ENCODE measurements around the gene PIGT. TPM values are rescaled to one million over a fixed set of nuclear protein-coding genes. Genes with fewer than 3 reads are reported as not detected.
A peak's percentile ranks its signal among the peaks of the same experiment; 100 is the strongest.

Gene PIGT
- total and polyA plus RNA-seq, 4 experiments from 2014 or later, result 81.9 to 92.2 (median 85.1) TPM

DNA sequence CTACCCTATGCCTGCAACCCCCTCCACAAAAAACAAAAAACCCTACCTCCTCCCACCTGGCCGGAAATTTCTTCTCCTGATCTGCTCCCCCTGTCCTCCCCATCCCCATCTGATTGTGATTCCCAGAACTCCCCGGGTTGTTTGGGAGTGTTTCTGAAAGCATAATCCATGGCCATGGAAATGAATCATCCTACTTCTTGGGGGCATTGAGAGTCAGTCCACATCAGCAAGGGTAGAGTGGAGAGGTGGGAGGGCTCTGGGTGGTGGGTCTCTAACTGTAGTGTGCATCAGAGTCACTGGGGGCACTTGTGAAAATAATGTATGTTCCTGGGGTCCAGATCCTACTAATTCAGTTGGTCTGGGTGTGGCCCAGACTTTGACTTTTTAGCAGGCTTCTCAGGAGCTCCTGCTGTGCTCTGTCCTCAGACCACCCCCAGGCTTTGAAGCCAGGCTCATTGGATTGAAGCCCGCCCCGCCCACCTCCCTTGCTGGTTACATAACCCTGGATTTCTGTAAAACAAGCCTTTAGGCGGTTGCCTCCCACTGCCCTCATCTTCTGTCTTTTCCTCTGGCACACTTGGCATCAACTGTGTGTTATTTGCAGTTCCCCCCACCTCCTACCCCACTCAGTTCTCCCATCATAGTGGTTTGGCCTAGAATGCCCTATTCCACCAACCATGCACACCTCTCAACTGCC, 10.5 kb downstream of the PIGT start:
- peaks cover 0 to 2% (median 0%) of the 10 kb centered on the region in 4 donors for H3K4me1 Mint-ChIP-seq
- Histone ChIP-seq H3K4me3 (ENCODE audit: low read length in 2 of 2) (no peak overlapping the region), H3K27ac (ENCODE audit: low read depth, low read length) (no peak overlapping the region), H3K4me1 (ENCODE audit: insufficient read depth, low read length) (no peaks in the 10 kb centered on the region), H3K9me3 (ENCODE audit: control insufficient read depth in 1 of 2, low read length in 2 of 2) (no peaks in the 10 kb centered on the region), H3K27me3 (ENCODE audit: insufficient read depth, low read length) (no peaks in the 10 kb centered on the region), H3K36me3 (ENCODE audit: insufficient read depth, low read length) (peaks cover 42% of the 10 kb centered on the region)
- no peak overlapping the region for H3K4me3 Mint-ChIP-seq
- no peaks in the 10 kb centered on the region for H3K27me3 Mint-ChIP-seq
- H3K9me3 Mint-ChIP-seq, result no peaks in the 10 kb centered on the region
- H3K27ac Mint-ChIP-seq, result peak overlapping the region in 2 of 7 donors; percentile 50 to 82
- no peak for DNase-seq
- CTCF ChIA-PET (ENCODE audit: partially characterized antibody), result interaction anchor here (1.3 to 3.5 kb wide), 2 partner anchors 10 to 53 kb away, joined by 4 to 18 read pairs; no protein-coding TSS in a partner anchor
- H3K36me3 Mint-ChIP-seq, result peaks cover 30 to 61% of the 10 kb centered on the region in 2 donors
- POLR2A ChIA-PET (ENCODE audit: partially characterized antibody), result no interaction called here
- intact Hi-C loops (cut with micrococcal nuclease), result no loop called here

DNA sequence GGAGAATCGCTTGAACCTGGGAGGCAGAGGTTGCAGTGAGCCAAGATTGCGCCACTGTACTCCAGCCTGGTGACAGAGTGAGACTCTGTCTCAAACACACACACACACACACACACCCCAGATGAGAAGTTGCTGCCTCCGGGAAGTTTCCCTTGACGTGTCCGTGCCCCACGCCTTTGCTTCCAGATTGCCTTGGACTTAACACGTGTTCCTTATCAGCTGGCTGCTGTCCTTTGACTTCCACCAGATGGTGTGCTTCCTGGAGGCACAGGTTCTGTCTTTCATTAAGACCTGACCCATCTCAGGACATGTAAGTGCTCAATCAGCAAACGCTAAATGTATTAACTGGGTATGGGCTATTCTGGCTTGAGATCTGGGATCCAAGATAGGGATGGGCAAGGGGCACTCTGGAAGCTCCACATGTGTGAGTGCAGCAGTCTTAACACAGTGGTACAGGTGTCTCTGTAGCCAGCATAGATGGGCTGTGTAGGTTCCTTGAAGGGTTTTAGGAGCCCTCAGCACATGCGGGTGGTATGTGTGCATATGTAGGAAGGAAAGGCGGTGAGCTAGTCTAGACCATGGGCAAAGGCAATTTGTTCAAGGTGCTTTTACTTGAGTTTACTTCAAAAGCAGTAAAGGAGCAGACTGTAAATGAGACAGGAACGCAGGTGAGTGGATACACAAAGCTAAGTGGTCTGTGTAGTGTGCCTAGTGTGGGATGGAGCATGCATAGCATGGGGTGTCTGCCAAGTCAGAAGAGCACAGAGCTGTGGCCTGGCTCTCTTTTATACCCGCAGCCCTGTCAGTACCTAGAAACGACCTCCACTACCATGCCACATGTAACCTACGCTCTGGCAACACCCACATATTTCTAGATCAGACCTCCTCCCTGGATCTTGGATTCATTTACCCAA, 11.6 kb downstream of the PIGT start:
- ChIA-PET POLR2A (ENCODE audit: partially characterized antibody) (interaction anchor here (0.7 kb wide), 1 partner anchor 64 kb away, joined by 3 read pairs; the partner anchor contains the start of gene SYS1), CTCF (ENCODE audit: partially characterized antibody) (interaction anchor here (0.8 to 3.5 kb wide), 6 partner anchors 10 to 133 kb away, joined by 3 to 18 read pairs (median 6); partner anchors contain the start of gene SYS1)
- H3K27me3 ChIP-seq (ENCODE audit: insufficient read depth, low read length), result no peaks in the 10 kb centered on the region
- no peak overlapping the region for H3K27ac ChIP-seq (ENCODE audit: low read depth, low read length)
- no peak overlapping the region for H3K4me3 Mint-ChIP-seq
- peaks cover 5% of the 10 kb centered on the region for H3K4me1 ChIP-seq (ENCODE audit: insufficient read depth, low read length)
- H3K27me3 Mint-ChIP-seq, result no peaks in the 10 kb centered on the region
- intact Hi-C loops (cut with micrococcal nuclease), result no loop called here
- H3K36me3 Mint-ChIP-seq, result peaks cover 21 to 59% of the 10 kb centered on the region in 2 donors
- peaks cover 0 to 7% (median 2%) of the 10 kb centered on the region in 4 donors for H3K4me1 Mint-ChIP-seq
- no peaks in the 10 kb centered on the region for H3K9me3 ChIP-seq (ENCODE audit: control insufficient read depth in 1 of 2, low read length in 2 of 2)
- H3K4me3 ChIP-seq (ENCODE audit: low read length in 2 of 2), result no peak overlapping the region
- peaks cover 34% of the 10 kb centered on the region for H3K36me3 ChIP-seq (ENCODE audit: insufficient read depth, low read length)
- H3K9me3 Mint-ChIP-seq, result no peaks in the 10 kb centered on the region
- no peak for DNase-seq
- peak overlapping the region in 4 of 7 donors; percentile 45 to 61 (median 56) for H3K27ac Mint-ChIP-seq

DNA sequence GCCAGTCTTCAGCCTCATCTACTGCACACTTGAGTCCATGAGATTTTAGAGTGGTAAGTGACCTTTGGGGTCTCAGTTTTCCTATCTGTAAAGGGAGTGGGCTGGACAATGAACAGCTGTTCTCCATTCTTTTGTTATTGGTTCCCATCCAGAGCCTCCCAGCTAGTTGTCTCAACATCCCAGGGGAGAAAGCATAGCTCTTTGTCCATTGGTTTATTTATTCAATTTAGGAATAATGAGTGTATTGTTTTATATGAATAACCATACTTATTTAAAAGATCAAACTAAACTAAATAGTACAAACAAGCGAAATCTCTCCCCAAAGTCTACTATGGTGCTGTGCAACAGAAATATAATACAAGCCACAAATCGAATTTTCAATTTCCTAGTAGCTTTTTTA, 13.7 kb downstream of the PIGT start:
- intact Hi-C loops (cut with micrococcal nuclease), result no loop called here
- CTCF ChIA-PET (ENCODE audit: partially characterized antibody), result interaction anchor here (0.8 to 3.5 kb wide), 8 partner anchors 10 to 341 kb away, joined by 3 to 18 read pairs (median 4); partner anchors contain the start of gene SYS1
- no peak for DNase-seq
- Histone ChIP-seq H3K4me1 (ENCODE audit: insufficient read depth, low read length) (peaks cover 6% of the 10 kb centered on the region), H3K36me3 (ENCODE audit: insufficient read depth, low read length) (peaks cover 18% of the 10 kb centered on the region), H3K27me3 (ENCODE audit: insufficient read depth, low read length) (no peaks in the 10 kb centered on the region), H3K27ac (ENCODE audit: low read depth, low read length) (no peak overlapping the region), H3K9me3 (ENCODE audit: control insufficient read depth in 1 of 2, low read length in 2 of 2) (no peaks in the 10 kb centered on the region), H3K4me3 (ENCODE audit: low read length in 2 of 2) (no peak overlapping the region)
- H3K27ac Mint-ChIP-seq, result no peak overlapping the region
- H3K27me3 Mint-ChIP-seq, result no peaks in the 10 kb centered on the region
- H3K36me3 Mint-ChIP-seq, result peaks cover 12 to 51% of the 10 kb centered on the region in 2 donors
- H3K9me3 Mint-ChIP-seq, result no peaks in the 10 kb centered on the region
- H3K4me3 Mint-ChIP-seq, result no peak overlapping the region
- H3K4me1 Mint-ChIP-seq, result peaks cover 0 to 8% (median 2%) of the 10 kb centered on the region in 4 donors
- POLR2A ChIA-PET (ENCODE audit: partially characterized antibody), result interaction anchor here (1.0 to 1.3 kb wide), 2 partner anchors 24 to 66 kb away, joined by 3 to 4 read pairs; partner anchors contain the start of gene SYS1

DNA sequence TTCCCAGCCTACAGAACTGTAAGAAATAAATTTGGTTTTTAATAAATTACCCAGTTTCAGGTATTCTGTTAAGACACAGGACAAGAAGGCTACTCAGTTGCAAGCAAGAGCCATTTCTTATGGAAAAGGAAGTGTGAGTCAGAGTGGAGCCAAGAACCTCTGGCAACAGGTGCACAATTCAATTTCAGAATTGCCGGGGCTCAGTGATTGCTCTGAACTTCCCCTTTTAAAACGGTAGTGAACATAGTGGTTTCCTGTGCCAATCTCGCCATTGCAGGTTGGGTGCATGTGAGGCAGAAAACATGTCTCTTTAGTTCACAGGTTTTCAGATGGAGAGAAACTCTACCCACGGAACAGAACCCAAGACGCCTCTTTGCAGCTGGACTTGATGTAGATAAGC, 16.4 kb downstream of the PIGT start:
- no peaks in the 10 kb centered on the region for H3K9me3 ChIP-seq (ENCODE audit: control insufficient read depth in 1 of 2, low read length in 2 of 2)
- intact Hi-C loops (cut with micrococcal nuclease), result no loop called here
- no peaks in the 10 kb centered on the region for H3K9me3 Mint-ChIP-seq
- H3K36me3 Mint-ChIP-seq, result peaks cover 8 to 27% of the 10 kb centered on the region in 2 donors
- peak overlapping the region in 1 of 7 donors; percentile 52 for H3K27ac Mint-ChIP-seq
- H3K4me3 Mint-ChIP-seq, result no peak overlapping the region
- H3K27me3 Mint-ChIP-seq, result no peaks in the 10 kb centered on the region
- no peak overlapping the region for H3K27ac ChIP-seq (ENCODE audit: low read depth, low read length)
- ChIA-PET POLR2A (ENCODE audit: partially characterized antibody) (interaction anchor here (1.2 kb wide), 1 partner anchor 17 kb away, joined by 3 read pairs; the partner anchor contains the start of gene PIGT), CTCF (ENCODE audit: partially characterized antibody) (interaction anchor here (10.1 kb wide), 1 partner anchor 64 kb away, joined by 543 read pairs; the partner anchor contains the start of genes SYS1 and TP53TG5)
- DNase-seq, result no peak
- peaks cover 5 to 18% (median 7%) of the 10 kb centered on the region in 4 donors for H3K4me1 Mint-ChIP-seq
- no peaks in the 10 kb centered on the region for H3K27me3 ChIP-seq (ENCODE audit: insufficient read depth, low read length)
- H3K36me3 ChIP-seq (ENCODE audit: insufficient read depth, low read length), result no peaks in the 10 kb centered on the region
- peaks cover 15% of the 10 kb centered on the region for H3K4me1 ChIP-seq (ENCODE audit: insufficient read depth, low read length)
- no peak overlapping the region for H3K4me3 ChIP-seq (ENCODE audit: low read length in 2 of 2)

DNA sequence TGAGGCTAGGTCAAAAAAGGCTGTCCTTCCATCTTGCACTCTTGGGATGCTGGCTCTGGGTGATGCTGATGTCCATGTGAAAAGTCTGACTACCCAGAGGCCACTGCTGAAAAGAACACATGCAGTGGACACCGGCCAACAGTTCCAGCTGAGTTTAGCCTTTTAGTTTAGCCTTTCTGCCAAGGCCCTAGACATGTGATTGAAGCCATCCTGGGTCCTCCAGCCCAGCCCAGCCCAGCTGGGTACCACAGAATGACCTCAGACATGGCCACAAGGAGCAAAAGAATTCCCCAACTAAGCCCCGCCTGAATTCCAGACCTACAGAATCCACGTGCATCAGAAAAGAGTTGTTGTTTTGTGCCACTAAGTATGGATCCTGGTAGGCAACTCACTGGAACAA, 17.4 kb downstream of the PIGT start:
- Mint-ChIP-seq H3K27me3 (no peaks in the 10 kb centered on the region), H3K36me3 (peaks cover 3 to 16% of the 10 kb centered on the region in 2 donors), H3K4me1 (peaks cover 5 to 18% (median 7%) of the 10 kb centered on the region in 4 donors), H3K9me3 (no peaks in the 10 kb centered on the region), H3K27ac (peak overlapping the region in 1 of 7 donors; percentile 5), H3K4me3 (no peak overlapping the region)
- H3K4me1 ChIP-seq (ENCODE audit: insufficient read depth, low read length), result peaks cover 15% of the 10 kb centered on the region
- no peaks in the 10 kb centered on the region for H3K27me3 ChIP-seq (ENCODE audit: insufficient read depth, low read length)
- intact Hi-C loops (cut with micrococcal nuclease), result no loop called here
- no peak for DNase-seq
- no peaks in the 10 kb centered on the region for H3K36me3 ChIP-seq (ENCODE audit: insufficient read depth, low read length)
- POLR2A ChIA-PET (ENCODE audit: partially characterized antibody), result interaction anchor here (1.2 kb wide), 1 partner anchor 18 kb away, joined by 3 read pairs; the partner anchor contains the start of gene PIGT
- no peak overlapping the region for H3K4me3 ChIP-seq (ENCODE audit: low read length in 2 of 2)
- CTCF ChIA-PET (ENCODE audit: partially characterized antibody), result interaction anchor here (10.1 kb wide), 1 partner anchor 65 kb away, joined by 543 read pairs; the partner anchor contains the start of genes SYS1 and TP53TG5
- no peak overlapping the region for H3K27ac ChIP-seq (ENCODE audit: low read depth, low read length)
- H3K9me3 ChIP-seq (ENCODE audit: control insufficient read depth in 1 of 2, low read length in 2 of 2), result no peaks in the 10 kb centered on the region

DNA sequence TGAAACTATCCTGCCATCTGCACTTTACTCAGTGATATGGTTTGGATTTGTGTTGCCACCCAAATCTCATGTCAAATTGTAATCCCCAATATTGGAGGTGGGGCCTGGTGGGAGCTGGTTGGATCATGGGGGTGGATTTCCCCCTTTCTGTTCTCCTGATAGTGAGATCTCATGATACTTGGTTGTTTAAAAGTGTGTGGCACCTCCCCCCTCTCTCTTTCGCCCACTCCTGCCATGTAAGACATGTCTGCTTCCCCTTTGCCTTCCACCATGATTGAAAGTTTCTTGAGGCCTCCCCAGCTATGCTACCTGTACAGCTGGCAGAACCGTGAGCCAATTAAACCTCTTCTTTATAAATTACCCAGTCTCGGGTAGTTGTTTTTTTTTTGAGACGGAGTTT, 18.0 kb downstream of the PIGT start:
- Histone ChIP-seq H3K9me3 (ENCODE audit: control insufficient read depth in 1 of 2, low read length in 2 of 2) (no peaks in the 10 kb centered on the region), H3K27ac (ENCODE audit: low read depth, low read length) (no peak overlapping the region), H3K4me1 (ENCODE audit: insufficient read depth, low read length) (peaks cover 15% of the 10 kb centered on the region), H3K4me3 (ENCODE audit: low read length in 2 of 2) (no peak overlapping the region), H3K36me3 (ENCODE audit: insufficient read depth, low read length) (no peaks in the 10 kb centered on the region), H3K27me3 (ENCODE audit: insufficient read depth, low read length) (no peaks in the 10 kb centered on the region)
- no peaks in the 10 kb centered on the region for H3K27me3 Mint-ChIP-seq
- H3K27ac Mint-ChIP-seq, result peak overlapping the region in 3 of 7 donors; percentile 37 to 92 (median 51)
- no peak for DNase-seq
- ChIA-PET CTCF (ENCODE audit: partially characterized antibody) (interaction anchor here (5.0 to 10.1 kb wide), 3 partner anchors 17 to 115 kb away, joined by 83 to 543 read pairs (median 126); partner anchors contain the start of genes SYS1 and TP53TG5), POLR2A (ENCODE audit: partially characterized antibody) (interaction anchor here (0.6 to 1.0 kb wide), 2 partner anchors 60 to 71 kb away, joined by 3 to 6 read pairs; partner anchors contain the start of gene SYS1)
- intact Hi-C loops (cut with micrococcal nuclease), result no loop called here
- no peak overlapping the region for H3K4me3 Mint-ChIP-seq
- H3K9me3 Mint-ChIP-seq, result no peaks in the 10 kb centered on the region
- H3K4me1 Mint-ChIP-seq, result peaks cover 5 to 18% (median 7%) of the 10 kb centered on the region in 4 donors
- peaks cover 3 to 16% of the 10 kb centered on the region in 2 donors for H3K36me3 Mint-ChIP-seq
